GM19351 (cell line): ENCODE measurements around the gene IFNG.
"Not testable (repeated sequence)": the region's sequence is repeated elsewhere in the genome, so short reads cannot be mapped to it uniquely, and the experiment has no call there.

ENCODE experiments used
- ATAC-seq: cut with Tn5 transposase; IDR thresholded peaks from one replicate; pipeline ENCODE4 v1.9.1; 2021; ENCODE audit warnings: mild to moderate bottlenecking, moderate library complexity; ENCODE audit not compliant: unreplicated experiment

Gene IFNG

GRCh38 chr12:68159681-68160304 is at the start of gene IFNG:
IFNG (minus strand) TSS chr12:68159740; CDS start chr12:68159615, 125 bp downstream.
- ATAC-seq: peak; percentile 58

GRCh38 chr12:68209048-68209728 is 49.6 kb upstream of the IFNG start:
- not testable (repeated sequence) for ATAC-seq

DNA sequence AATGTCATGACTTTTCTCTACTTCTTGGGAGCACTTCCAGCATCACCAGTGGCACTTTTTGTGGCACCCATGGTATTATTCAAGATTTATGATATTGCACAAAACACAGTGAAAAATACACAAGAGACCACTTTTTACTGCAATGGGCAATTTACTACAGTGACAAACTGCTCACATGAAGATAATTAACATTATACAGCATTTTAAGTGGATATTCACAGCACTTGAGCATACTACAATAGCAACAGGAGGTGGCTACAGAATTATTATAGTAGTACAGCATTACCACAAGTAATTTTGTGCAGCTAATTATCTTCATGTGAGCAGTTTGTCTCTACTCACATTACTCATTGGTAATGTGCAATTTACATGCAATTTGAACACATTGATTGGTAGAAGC is 47.7 kb upstream of the IFNG start:
- no peak for ATAC-seq

DNA sequence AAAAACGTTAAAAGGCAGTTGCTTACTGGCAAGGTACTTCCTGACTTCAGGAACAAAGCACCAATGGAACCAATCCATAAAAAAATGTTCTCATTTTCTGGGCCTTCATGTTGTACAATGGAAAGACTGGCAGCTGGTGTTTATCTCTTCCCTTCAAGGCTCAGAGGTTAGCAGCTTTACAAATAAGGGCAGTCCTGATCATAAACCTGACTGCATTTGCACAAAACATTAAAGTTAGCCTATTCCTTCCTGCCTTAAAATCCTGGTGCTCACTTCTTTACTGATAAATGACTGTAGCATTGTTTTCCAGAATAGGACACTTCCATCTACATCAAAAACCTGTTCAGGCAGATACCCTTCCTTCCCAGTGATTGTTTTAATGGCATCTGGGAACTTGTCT is 46.9 kb upstream of the IFNG start:
- ATAC-seq: no peak

DNA sequence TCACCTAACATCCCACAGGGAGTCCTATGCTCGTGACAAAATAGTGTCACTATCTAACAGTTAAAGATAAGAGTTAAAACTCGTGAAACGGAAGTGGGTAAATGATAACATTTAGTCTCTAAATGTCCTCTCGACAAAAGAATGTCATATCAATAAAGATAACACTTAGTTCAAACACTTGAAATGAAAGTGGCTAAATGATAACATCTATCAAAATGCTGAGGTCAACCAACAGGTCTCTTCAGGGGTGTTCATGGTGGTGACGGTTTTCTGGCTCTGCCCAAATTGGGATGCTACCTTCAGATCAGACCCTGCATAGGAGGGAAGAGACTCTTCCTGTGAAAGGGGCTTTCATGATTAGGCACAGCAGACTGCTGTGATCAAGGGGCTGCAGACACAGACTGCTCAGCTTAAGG is 43.9 kb upstream of the IFNG start:
- ATAC-seq: no peak

GRCh38 chr12:68200854-68201253 is 41.3 kb upstream of the IFNG start:
- no peak for ATAC-seq

DNA sequence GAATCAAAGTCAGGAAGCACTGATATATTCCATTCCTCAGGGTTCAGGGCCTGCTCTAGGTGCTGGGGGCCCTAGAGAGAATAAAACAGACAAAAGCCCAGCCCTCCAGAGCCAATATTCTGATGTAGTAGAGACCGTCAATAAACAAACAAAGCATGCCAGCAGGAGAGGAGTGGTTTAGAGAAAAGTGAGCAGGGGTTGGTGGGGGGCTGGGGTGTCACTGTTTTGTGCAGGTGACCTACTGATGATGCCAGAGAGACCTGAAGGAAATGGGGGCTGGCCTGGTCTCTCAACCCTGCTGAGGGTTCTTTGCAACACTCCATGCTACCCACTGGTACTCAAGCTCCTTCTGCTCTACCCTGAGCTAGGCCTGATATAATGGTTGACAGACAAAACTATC is 39.6 kb upstream of the IFNG start:
- ATAC-seq: no peak

GRCh38 chr12:68198507-68199086 is 39.1 kb upstream of the IFNG start:
- no peak for ATAC-seq

DNA sequence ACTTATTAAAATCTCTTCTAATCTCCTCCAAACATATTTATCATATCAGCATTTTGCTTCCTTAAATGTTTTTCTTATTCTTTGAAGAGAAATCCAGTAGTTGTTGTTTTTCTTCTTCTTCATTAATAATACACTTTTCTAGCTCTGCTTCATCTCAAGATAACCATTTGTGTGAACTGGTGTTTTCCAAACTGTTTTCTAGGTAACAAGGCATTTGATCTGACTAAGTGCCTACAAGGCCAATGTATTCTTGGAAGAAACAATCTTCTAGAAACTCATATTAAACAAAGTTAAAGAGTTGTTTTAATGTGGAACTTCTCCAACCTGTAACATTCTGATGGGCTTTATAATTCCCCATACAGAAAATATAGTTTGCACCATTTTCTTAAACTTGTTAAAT is 30.8 kb upstream of the IFNG start:
- no peak for ATAC-seq

- no peak for ATAC-seq
Measured at GRCh38 chr12:68189821-68190242, 30.3 kb upstream of the IFNG start.

GRCh38 chr12:68185598-68185997 is 26.1 kb upstream of the IFNG start:
- no peak for ATAC-seq

DNA sequence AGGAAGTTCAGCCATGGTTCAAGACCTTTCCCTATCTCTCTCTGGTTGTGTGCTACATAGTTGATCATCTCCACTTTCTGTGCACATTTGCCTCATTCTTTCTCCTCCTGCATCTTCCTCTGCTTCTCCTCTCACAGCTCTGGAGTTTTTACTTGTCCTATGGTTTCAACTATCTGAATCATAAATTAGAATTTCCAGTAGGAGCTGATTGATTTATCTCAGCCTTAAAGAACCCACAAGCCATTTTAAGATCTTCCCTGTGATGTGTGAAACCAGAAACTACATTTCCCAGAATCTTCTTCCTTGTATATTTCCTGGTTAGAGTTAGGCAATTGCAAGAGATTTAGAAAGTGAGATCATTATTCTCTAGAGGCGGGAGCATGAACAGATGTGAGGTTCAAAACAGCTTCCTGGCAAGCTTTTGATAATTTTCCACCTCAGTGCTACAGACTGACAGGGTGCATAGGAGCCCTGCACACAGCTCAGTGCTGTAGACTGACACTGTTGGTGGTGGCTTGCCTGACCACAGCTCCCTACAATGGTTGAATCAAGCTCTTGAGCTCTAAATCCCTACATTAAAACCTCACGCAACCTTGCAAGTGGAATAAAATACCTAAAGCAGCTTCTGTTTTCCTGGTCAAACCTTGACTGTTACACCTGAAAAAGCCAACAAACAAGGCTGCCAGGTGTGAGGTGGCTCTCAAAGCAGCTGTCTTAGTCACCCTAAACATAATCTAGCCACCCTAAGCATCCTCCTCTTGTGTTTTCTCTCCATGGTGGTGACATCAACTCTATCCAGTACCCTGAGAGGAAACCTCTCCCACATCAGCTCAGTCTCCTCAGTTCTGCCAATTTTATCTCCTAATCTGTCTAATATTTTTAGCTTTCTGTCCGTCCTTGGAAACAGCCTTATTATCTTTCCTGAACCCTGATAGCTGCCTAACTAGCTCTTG is 21.5 kb upstream of the IFNG start:
- no peak for ATAC-seq

DNA sequence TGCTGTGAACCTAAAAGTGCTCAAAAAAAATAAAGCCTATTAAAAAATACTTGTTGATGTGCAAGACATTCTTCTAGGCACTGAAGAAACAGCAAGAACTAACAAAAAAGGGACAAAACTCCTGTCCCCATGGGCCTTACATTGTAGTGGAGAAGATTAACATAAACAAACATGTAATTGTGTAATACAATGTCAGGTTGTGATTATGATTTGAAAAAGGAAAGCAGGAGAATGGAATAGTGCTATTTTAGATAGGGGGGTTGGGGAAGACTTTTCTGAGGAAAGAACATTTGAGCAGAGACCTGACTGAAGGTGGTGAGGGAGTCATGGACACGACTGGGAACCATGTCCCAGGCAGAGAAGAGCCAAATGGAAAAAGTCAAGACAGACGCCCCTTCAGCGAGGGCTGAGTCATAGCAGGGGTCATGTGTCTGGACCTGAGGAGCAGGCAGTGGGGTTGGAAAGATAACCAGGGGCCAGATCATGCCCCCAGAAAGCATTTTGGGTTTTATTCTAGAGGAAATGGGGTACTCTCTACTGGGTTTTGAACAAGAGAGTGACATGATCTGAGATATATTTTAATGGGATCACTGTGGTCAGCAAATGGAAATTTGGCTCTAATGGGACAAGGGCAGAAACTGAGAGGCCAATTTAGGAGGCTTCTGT is 19.4 kb upstream of the IFNG start:
- no peak for ATAC-seq

GRCh38 chr12:68178184-68178583 is 18.6 kb upstream of the IFNG start:
- no peak for ATAC-seq

DNA sequence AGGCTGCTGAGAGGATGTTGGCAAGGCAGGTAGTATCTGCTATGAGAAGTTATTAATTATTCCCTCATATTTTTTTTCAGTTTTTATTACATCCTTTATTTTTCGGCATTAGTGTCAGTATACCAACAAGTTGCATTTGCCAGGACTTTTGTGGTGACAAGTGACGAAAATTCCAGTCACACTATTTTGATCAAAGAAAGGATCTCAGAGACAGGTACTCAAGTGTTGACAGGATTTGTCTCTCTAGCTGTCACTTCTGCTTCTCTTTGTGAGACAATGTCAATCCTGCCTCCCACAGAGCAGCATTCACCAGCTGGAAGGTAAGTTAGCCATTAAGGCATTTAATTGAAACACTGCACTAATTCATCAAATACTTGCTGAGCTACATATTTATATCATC is 18.0 kb upstream of the IFNG start:
- ATAC-seq: no peak

GRCh38 chr12:68176257-68176656 is 16.7 kb upstream of the IFNG start:
- ATAC-seq: no peak

- peak; percentile 88 for ATAC-seq
Measured at GRCh38 chr12:68175557-68176061, 16.1 kb upstream of the IFNG start.

- not testable (repeated sequence) for ATAC-seq
Measured at GRCh38 chr12:68174761-68175160, 15.2 kb upstream of the IFNG start.

- ATAC-seq: no peak
Measured at GRCh38 chr12:68173792-68174191, 14.3 kb upstream of the IFNG start.

- no peak for ATAC-seq
Measured at GRCh38 chr12:68170726-68171125, 11.2 kb upstream of the IFNG start.
